Esophagus muscularis mucosa (tissue), 4 donors: ENCODE results near the gene RNF26. TPM values are rescaled to one million over a fixed set of nuclear protein-coding genes. Genes with fewer than 3 reads are reported as not detected.

ENCODE experiments used
- DNase-seq: peaks from one replicate; pipeline ENCODE4 v3.0.0-alpha.2; 2017; ENCODE audit errors: extremely low spot score
- H3K27ac ChIP-seq, 4 donors: fragments of 200-600 bp; sonication (generic); replicated peaks in 1 of 4; 1 replicate in 3 of 4; 2 replicates in 1 of 4; pipeline ENCODE4 v1.5.1; 2016 to 2019; ENCODE audit warnings: mild to moderate bottlenecking in 1 of 4
- H3K27me3 ChIP-seq, 4 donors: fragments of 200-600 bp; sonication (generic); one replicate each; pipeline versions ENCODE4 v1.5.1 to v1.6.0; 2016 to 2019
- H3K36me3 ChIP-seq, 4 donors: fragments of 200-600 bp; sonication (generic); one replicate each; pipeline ENCODE4 v1.5.1; 2016 to 2019
- H3K4me1 ChIP-seq, 4 donors: fragments of 200-600 bp; sonication (generic); one replicate each; pipeline ENCODE4 v1.5.1; 2016 to 2019
- H3K4me3 ChIP-seq, 4 donors: fragments of 200-600 bp; sonication (generic); 1 replicate in 2 of 4; 2 replicates in 2 of 4; pipeline ENCODE4 v1.5.1; 2016 to 2019; ENCODE audit warnings: mild to moderate bottlenecking in 4 of 4, moderate library complexity in 1 of 4
- H3K9me3 ChIP-seq, 4 donors: fragments of 200-600 bp; sonication (generic); 1 replicate in 3 of 4; 2 replicates in 1 of 4; pipeline ENCODE4 v1.5.1; 2016 to 2019
- CTCF ChIP-seq, 3 experiments: fragments of 200-600 bp in 2 of 3; fragments of 450-650 bp in 1 of 3; sonication (generic) in 2 of 3; IDR thresholded peaks; one replicate each; pipeline ENCODE4 v1.5.1; 2017 to 2019; ENCODE audit warnings: antibody characterized with exemption in 3 of 3, mild to moderate bottlenecking in 2 of 3, moderate library complexity in 1 of 3
- EP300 ChIP-seq: sonication (generic); formaldehyde crosslinking; IDR thresholded peaks from one replicate; pipeline ENCODE4 v1.6.1; 2017; ENCODE audit warnings: antibody characterized with exemption
- POLR2A ChIP-seq: fragments of 450-650 bp; IDR thresholded peaks from one replicate; pipeline ENCODE4 v1.6.1; 2017; ENCODE audit warnings: antibody characterized with exemption, moderate library complexity, mild to moderate bottlenecking, low read depth
- POLR2AphosphoS5 ChIP-seq, 2 donors: sonication (generic); formaldehyde crosslinking; IDR thresholded peaks; one replicate each; pipeline ENCODE4 v1.6.1; 2017; ENCODE audit warnings: antibody characterized with exemption in 2 of 2
- WGBS: methylation state at CpG from one replicate; pipeline ENCODE4 v1.1.5; 2018; 5-methylcytosine and 5-hydroxymethylcytosine counted together
- intact Hi-C: fragments of 100-400 bp; cut with DNase I; formaldehyde crosslinking; loops from one replicate; pipeline ENCODE4 v1.15.1; 2023
- total RNA-seq, 4 donors: library from RNA; depleted of rRNA; stranded (reverse); fragments of >200 nt; gene quantifications; one replicate each; pipeline versions ENCODE4 v1.1.0 to v1.2.1, GENCODE V29; 2016

Gene RNF26
- total RNA-seq, 4 donors from 2014 or later, result 14.2 to 33.2 (median 20.9) TPM

GRCh38 chr11:119377961-119378667, 43.8 kb downstream of the RNF26 start:
- Histone ChIP-seq H3K4me1 (peaks cover 54 to 70% (median 66%) of the 10 kb centered on the region in 4 donors), H3K36me3 (no peaks in the 10 kb centered on the region), H3K4me3 (no peak overlapping the region), H3K9me3 (no peaks in the 10 kb centered on the region), H3K27me3 (no peaks in the 10 kb centered on the region), H3K27ac (peak overlapping the region in 2 of 4 donors; percentile 89 to 93)
- intact Hi-C loops, result no loop called here
- 88% methylated on average over 4 of the region's 6 CpGs for WGBS
- DNase-seq, result no peak
- TF ChIP-seq POLR2A, result peak; percentile 12
- TF ChIP-seq CTCF (IDR thresholded peaks at IDR 0.05), result no peak

- no peak for DNase-seq
- H3K9me3 ChIP-seq, result no peaks in the 10 kb centered on the region
- peak; percentile 81 for TF ChIP-seq POLR2A
- no peak for TF ChIP-seq EP300
- no peaks in the 10 kb centered on the region for H3K27me3 ChIP-seq
- peaks cover 47 to 65% (median 60%) of the 10 kb centered on the region in 4 donors for H3K4me1 ChIP-seq
- no peaks in the 10 kb centered on the region for H3K36me3 ChIP-seq
- intact Hi-C loops, result no loop called here
- H3K4me3 ChIP-seq, result no peak overlapping the region
- peak overlapping the region in 1 of 4 donors; percentile 5 for H3K27ac ChIP-seq
- 64% methylated on average over 10 of the region's 10 CpGs for WGBS
Measured at GRCh38 chr11:119378851-119379465, 44.6 kb downstream of the RNF26 start.

- Histone ChIP-seq H3K4me1 (peaks cover 34 to 52% (median 46%) of the 10 kb centered on the region in 4 donors), H3K4me3 (peak overlapping the region in 2 of 4 donors; percentile 53 to 59), H3K27me3 (no peaks in the 10 kb centered on the region), H3K27ac (peak overlapping the region in 2 of 4 donors; percentile 80 to 81), H3K36me3 (no peaks in the 10 kb centered on the region), H3K9me3 (no peaks in the 10 kb centered on the region)
- no peak for DNase-seq
- intact Hi-C loops, result loop anchor here (2.0 kb wide), 1 partner anchor 95 kb away; no protein-coding TSS in a partner anchor
- no peak for TF ChIP-seq POLR2AphosphoS5 (IDR thresholded peaks at IDR 0.05)
- TF ChIP-seq CTCF (IDR thresholded peaks at IDR 0.05), result no peak
- TF ChIP-seq EP300, result no peak
- no peak for TF ChIP-seq POLR2A
- WGBS, result 83% methylated on average over 11 of the region's 13 CpGs
Measured at GRCh38 chr11:119380160-119380826, 46.0 kb downstream of the RNF26 start.

- H3K36me3 ChIP-seq, result no peaks in the 10 kb centered on the region
- H3K27ac ChIP-seq, result peak overlapping the region; percentile 72 to 81 (median 79)
- no peak for TF ChIP-seq EP300
- TF ChIP-seq CTCF (IDR thresholded peaks at IDR 0.05), result no peak
- no peak for TF ChIP-seq POLR2A
- no peak for TF ChIP-seq POLR2AphosphoS5 (IDR thresholded peaks at IDR 0.05)
- H3K9me3 ChIP-seq, result no peaks in the 10 kb centered on the region
- intact Hi-C loops, result loop anchor here (2.0 kb wide), 1 partner anchor 94 kb away; no protein-coding TSS in a partner anchor
- H3K4me3 ChIP-seq, result peak overlapping the region; percentile 53 to 59 (median 56)
- H3K4me1 ChIP-seq, result peaks cover 29 to 47% (median 41%) of the 10 kb centered on the region in 4 donors
- no peaks in the 10 kb centered on the region for H3K27me3 ChIP-seq
- 5% methylated on average over 4 of the region's 10 CpGs for WGBS
- DNase-seq, result no peak
Measured at GRCh38 chr11:119380827-119381180, 46.5 kb downstream of the RNF26 start.
